GM12873 (cell line): Measurements from ENCODE around the gene DHX35.

Experiments
- TF ChIP-seq, protein P1 (sequence below): IDR thresholded peaks from 2 replicates; pipeline ENCODE4 v1.5.1; 2012; ENCODE audit warnings: low read depth, mild to moderate bottlenecking, moderate library complexity, low read length, control low read depth; ENCODE audit not compliant: insufficient read depth; ENCODE audit errors: missing control alignments

The DHX35 gene

GRCh38 chr20:38968090-38968489, 5.9 kb downstream of the DHX35 start:
- TF ChIP-seq, protein P1, sequence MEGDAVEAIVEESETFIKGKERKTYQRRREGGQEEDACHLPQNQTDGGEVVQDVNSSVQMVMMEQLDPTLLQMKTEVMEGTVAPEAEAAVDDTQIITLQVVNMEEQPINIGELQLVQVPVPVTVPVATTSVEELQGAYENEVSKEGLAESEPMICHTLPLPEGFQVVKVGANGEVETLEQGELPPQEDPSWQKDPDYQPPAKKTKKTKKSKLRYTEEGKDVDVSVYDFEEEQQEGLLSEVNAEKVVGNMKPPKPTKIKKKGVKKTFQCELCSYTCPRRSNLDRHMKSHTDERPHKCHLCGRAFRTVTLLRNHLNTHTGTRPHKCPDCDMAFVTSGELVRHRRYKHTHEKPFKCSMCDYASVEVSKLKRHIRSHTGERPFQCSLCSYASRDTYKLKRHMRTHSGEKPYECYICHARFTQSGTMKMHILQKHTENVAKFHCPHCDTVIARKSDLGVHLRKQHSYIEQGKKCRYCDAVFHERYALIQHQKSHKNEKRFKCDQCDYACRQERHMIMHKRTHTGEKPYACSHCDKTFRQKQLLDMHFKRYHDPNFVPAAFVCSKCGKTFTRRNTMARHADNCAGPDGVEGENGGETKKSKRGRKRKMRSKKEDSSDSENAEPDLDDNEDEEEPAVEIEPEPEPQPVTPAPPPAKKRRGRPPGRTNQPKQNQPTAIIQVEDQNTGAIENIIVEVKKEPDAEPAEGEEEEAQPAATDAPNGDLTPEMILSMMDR: no peak

DNA sequence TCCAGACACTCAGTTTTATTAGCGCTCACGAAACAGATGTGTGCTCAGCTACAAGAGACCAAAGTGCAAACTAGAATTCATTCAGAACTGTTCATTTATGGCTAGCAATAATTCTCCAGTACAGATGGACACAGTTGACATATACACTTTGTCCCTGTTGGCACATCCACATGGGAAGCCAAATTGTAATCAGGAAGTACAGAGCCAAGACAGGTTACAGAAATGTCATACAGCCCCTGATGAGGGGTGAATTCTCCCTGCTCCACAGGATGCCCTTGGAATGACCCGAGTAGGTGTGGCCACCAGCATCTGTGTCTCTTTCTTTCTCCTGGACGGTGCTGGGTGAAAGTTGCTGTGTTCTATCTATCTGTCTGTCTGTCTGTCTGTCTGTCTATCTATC, 7.6 kb downstream of the DHX35 start:
- TF ChIP-seq, protein P1: no peak

GRCh38 chr20:38970302-38970701, 8.2 kb downstream of the DHX35 start:
- TF ChIP-seq, protein P1: no peak

DNA sequence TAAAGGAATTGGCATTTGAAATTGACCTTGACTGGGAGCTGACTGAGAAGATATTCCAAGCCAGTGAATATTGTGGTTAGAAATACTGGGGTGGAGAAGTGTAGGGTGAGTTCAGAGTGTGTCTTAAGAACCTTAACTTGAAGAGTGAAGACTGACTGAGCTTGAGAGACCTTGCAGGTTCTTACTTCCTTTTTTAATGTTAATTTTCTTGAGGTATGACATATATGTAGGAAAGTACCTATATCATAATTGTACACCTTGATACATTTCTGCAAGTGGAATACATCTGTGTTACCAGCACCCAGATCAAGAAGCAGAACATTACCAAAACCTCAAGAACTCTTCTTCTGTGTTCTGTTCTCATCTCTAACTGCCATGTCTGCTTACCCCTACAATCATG, 11.0 kb downstream of the DHX35 start:
- TF ChIP-seq, protein P1: no peak

DNA sequence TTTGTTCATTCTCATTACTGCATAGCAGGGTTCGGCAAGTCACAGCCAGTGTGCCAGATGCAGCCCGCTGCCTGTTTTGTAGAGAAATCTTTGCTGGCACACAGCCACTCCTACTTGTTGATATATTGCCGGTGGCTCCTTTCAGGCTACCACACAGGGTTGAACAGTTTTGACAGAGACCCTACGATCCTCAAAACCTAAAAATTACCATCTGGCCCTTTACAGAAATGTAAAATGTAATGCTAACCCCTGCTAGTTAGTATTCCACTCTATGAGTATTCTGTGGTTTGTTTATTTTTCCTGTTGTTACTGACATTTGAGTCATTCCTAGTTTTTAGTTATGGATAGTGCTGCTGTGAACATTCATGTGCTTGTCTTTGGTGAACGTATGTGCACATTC, 11.5 kb downstream of the DHX35 start:
- TF ChIP-seq, protein P1: no peak

DNA sequence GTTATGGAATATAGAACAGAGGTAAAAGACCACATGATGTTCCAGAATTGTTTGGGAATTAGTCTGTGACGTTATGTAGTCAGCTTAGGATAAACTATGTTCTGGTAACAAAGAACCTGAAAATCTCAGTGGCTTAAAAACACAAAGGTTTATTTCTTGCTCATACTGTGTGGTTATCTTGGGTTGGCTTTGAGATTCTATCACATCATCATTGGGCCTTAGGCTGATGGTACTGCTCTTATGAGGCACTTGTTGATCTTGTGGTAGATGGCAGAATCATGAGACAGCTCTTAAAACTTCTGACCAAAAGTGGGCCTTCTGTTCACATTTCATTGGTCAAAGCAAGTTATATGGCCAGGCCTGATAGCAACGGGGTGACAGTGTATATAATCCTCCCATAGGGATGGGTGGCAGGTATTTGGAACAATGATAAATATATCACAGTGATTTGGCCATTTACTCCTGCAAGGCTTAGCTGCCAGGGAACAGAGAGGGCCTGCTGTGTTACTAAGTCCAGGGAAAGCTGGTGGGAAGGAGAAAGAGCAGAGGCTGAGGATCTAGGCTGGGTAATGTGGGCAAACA, 13.5 kb downstream of the DHX35 start:
- TF ChIP-seq, protein P1: no peak

DNA sequence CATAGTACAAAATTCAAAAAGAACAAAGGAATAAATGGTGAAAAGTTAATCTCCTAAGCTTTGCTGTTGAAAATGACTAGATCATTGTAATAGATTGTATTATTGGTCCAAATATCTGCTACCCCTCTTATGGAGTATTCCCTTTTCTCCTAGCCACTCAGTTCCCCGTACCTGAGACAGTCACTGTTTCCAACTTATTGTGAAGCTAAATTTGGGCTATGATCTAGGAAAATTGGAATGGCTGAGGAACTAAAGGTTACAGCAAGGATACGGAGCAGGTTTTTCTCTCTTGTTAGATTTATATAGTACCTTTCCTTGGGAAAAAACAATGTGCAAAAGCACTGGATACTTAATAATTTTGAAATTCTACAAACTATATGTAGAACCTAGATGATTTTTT, 17.3 kb downstream of the DHX35 start:
- TF ChIP-seq, protein P1: no peak
